GM23338 (cell line): ENCODE results near the gene DCLK1. TPM values are rescaled to one million over a fixed set of nuclear protein-coding genes. Genes with fewer than 3 reads are reported as not detected.
A peak's percentile ranks its signal among the peaks of the same experiment; 100 is the strongest.

Source experiments
- ATAC-seq: fragments of 200-7000 bp; cut with Tn5 transposase; 3 replicates; pipeline ENCODE4 v1.9.1; 2020
- DNase-seq: peaks from one replicate; pipeline ENCODE4 v3.0.0-alpha.2; 2015; ENCODE audit warnings: low spot score
- H2AFZ ChIP-seq: fragments of 200-600 bp; sonication (generic); 2 replicates; pipeline ENCODE4 v1.8.0; 2016; ENCODE audit warnings: antibody characterized with exemption, mild to moderate bottlenecking, moderate library complexity
- H3F3A ChIP-seq: fragments of 200-600 bp; sonication (generic); replicated peaks from 2 replicates; pipeline ENCODE4 v1.8.0; 2017; ENCODE audit warnings: antibody characterized with exemption, mixed run types, low read depth
- H3K27ac ChIP-seq: fragments of 200-600 bp; sonication (generic); 2 replicates; pipeline ENCODE4 v1.6.1; 2016; ENCODE audit warnings: low read depth
- H3K27me3 ChIP-seq: fragments of 200-600 bp; sonication (generic); 2 replicates; pipeline ENCODE4 v1.8.0; 2016; ENCODE audit warnings: mild to moderate bottlenecking, mixed run types, moderate library complexity; ENCODE audit not compliant: insufficient read depth
- H3K36me3 ChIP-seq: fragments of 200-600 bp; sonication (generic); 2 replicates; pipeline ENCODE4 v1.8.0; 2016; ENCODE audit warnings: mild to moderate bottlenecking; ENCODE audit not compliant: insufficient read depth
- H3K4me1 ChIP-seq: fragments of 200-600 bp; sonication (generic); 2 replicates; pipeline ENCODE4 v1.8.0; 2016; ENCODE audit warnings: mild to moderate bottlenecking, moderate library complexity; ENCODE audit not compliant: insufficient read depth
- H3K4me2 ChIP-seq: fragments of 200-600 bp; sonication (generic); 2 replicates; pipeline ENCODE4 v1.7.1; 2017; ENCODE audit warnings: mixed run types
- H3K4me3 ChIP-seq: fragments of 200-600 bp; sonication (generic); 2 replicates; pipeline ENCODE4 v1.6.1; 2016; ENCODE audit warnings: mixed run types
- H3K79me2 ChIP-seq: fragments of 200-600 bp; sonication (generic); replicated peaks from 2 replicates; pipeline ENCODE4 v1.8.0; 2017; ENCODE audit warnings: mild to moderate bottlenecking; ENCODE audit not compliant: insufficient read depth
- H3K9me2 ChIP-seq: fragments of 200-600 bp; sonication (generic); 2 replicates; pipeline ENCODE4 v1.8.0; 2017; ENCODE audit not compliant: insufficient read depth
- H4K20me1 ChIP-seq: fragments of 200-600 bp; sonication (generic); replicated peaks from 2 replicates; pipeline ENCODE4 v1.8.0; 2017; ENCODE audit warnings: mild to moderate bottlenecking; ENCODE audit not compliant: insufficient read depth
- H3K27ac Mint-ChIP-seq: 2 replicates; pipeline ENCODE4 v1.8.0; 2020; ENCODE audit warnings: inconsistent platforms, mild to moderate bottlenecking, moderate library complexity, mixed read lengths
- H3K27me3 Mint-ChIP-seq: 3 replicates; pipeline ENCODE4 v1.8.0; 2022; ENCODE audit warnings: low read depth, mild to moderate bottlenecking, moderate library complexity, mixed read lengths, inconsistent platforms; ENCODE audit not compliant: insufficient read depth, poor library complexity
- H3K36me3 Mint-ChIP-seq: 3 replicates; pipeline ENCODE4 v1.8.0; 2021; ENCODE audit warnings: low read depth, mild to moderate bottlenecking, inconsistent platforms, moderate library complexity, mixed read lengths
- H3K4me1 Mint-ChIP-seq: 3 replicates; pipeline ENCODE4 v1.8.0; 2020; ENCODE audit warnings: mild to moderate bottlenecking, inconsistent platforms, mixed read lengths
- H3K4me3 Mint-ChIP-seq: 3 replicates; pipeline ENCODE4 v1.8.0; 2021; ENCODE audit warnings: moderate library complexity, mild to moderate bottlenecking, inconsistent platforms, mixed read lengths
- H3K9me3 Mint-ChIP-seq: 3 replicates; pipeline ENCODE4 v1.8.0; 2020; ENCODE audit warnings: moderate library complexity, mild to moderate bottlenecking, inconsistent platforms, mixed read lengths
- CREB1 ChIP-seq: fragments of 250-450 bp; sonication (Bioruptor Pico); IDR thresholded peaks from 2 replicates; pipeline ENCODE4 v1.5.0; 2020; ENCODE audit warnings: low read depth, mild to moderate bottlenecking, moderate library complexity
- EZH2 ChIP-seq: fragments of 200-600 bp; sonication (generic); IDR thresholded peaks from one replicate; pipeline ENCODE4 v1.8.0; 2017; ENCODE audit warnings: antibody characterized with exemption, mild to moderate bottlenecking, low read depth; ENCODE audit not compliant: unreplicated experiment
- EZH2phosphoT487 ChIP-seq: fragments of 200-600 bp; sonication (generic); IDR thresholded peaks from one replicate; pipeline ENCODE4 v1.8.1; 2018; ENCODE audit warnings: antibody characterized with exemption; ENCODE audit not compliant: unreplicated experiment
- JUNB ChIP-seq: IDR thresholded peaks from one replicate; pipeline ENCODE4 v1.6.1; 2016; ENCODE audit warnings: antibody characterized with exemption; ENCODE audit not compliant: unreplicated experiment
- NANOG ChIP-seq: IDR thresholded peaks from 2 replicates; pipeline ENCODE4 v1.6.1; 2016; ENCODE audit warnings: antibody characterized with exemption, borderline replicate concordance
- POLR2AphosphoS5 ChIP-seq: IDR thresholded peaks from 2 replicates; pipeline ENCODE4 v1.6.1; 2016; ENCODE audit warnings: antibody characterized with exemption, low read depth
- STAT1 ChIP-seq: IDR thresholded peaks from one replicate; pipeline ENCODE4 v1.6.1; 2016; ENCODE audit warnings: antibody characterized with exemption; ENCODE audit not compliant: unreplicated experiment
- ZNF114 ChIP-seq: fragments of 250-450 bp; sonication (Bioruptor Pico); IDR thresholded peaks from 2 replicates; pipeline ENCODE4 v1.5.0; 2020; ENCODE audit warnings: mild to moderate bottlenecking, moderate library complexity
- ZNF331 ChIP-seq: fragments of 250-450 bp; sonication (Bioruptor Pico); IDR thresholded peaks from 2 replicates; pipeline ENCODE4 v1.5.0; 2020; ENCODE audit warnings: low read depth, mild to moderate bottlenecking, moderate library complexity
- polyA plus RNA-seq: library from polyadenylated mRNA; unstranded; fragments of >200 nt; fragmentation: Nextera tagmentation; extraction: Ambion mirVana; gene quantifications from 2 replicates; pipeline ENCODE4 v1.2.1, GENCODE V29; 2016
- total RNA-seq: library from RNA; depleted of rRNA; stranded (reverse); fragments of >200 nt; shearing (Covaris generic); gene quantifications from 2 replicates; pipeline ENCODE4 v1.2.3, GENCODE V29; 2014
- TF ChIP-seq, protein P1 (sequence below), 2 experiments: fragments of 200-600 bp in 1 of 2; sonication (generic) in 1 of 2; conservative IDR thresholded peaks; 2 replicates each; pipeline versions ENCODE4 v1.5.1 to v1.6.1; 2016 to 2017; ENCODE audit warnings: antibody characterized with exemption in 2 of 2, low read depth in 2 of 2, mild to moderate bottlenecking in 2 of 2, moderate library complexity in 1 of 2
- TF ChIP-seq, protein P2 (sequence below): IDR thresholded peaks from one replicate; pipeline ENCODE4 v1.6.1; 2018; ENCODE audit warnings: antibody characterized with exemption; ENCODE audit not compliant: unreplicated experiment
- TF ChIP-seq, protein P3 (sequence below): IDR thresholded peaks from 2 replicates; pipeline ENCODE4 v1.6.1; 2016; ENCODE audit warnings: antibody characterized with exemption
- TF ChIP-seq, protein P4 (sequence below): fragments of 250-450 bp; sonication (Bioruptor Pico); IDR thresholded peaks from 2 replicates; pipeline ENCODE4 v1.5.0; 2020; ENCODE audit warnings: mild to moderate bottlenecking, moderate library complexity

The DCLK1 gene
- total and polyA plus RNA-seq, 2 experiments from 2014 or later = 13.1 to 57.7 TPM

DNA sequence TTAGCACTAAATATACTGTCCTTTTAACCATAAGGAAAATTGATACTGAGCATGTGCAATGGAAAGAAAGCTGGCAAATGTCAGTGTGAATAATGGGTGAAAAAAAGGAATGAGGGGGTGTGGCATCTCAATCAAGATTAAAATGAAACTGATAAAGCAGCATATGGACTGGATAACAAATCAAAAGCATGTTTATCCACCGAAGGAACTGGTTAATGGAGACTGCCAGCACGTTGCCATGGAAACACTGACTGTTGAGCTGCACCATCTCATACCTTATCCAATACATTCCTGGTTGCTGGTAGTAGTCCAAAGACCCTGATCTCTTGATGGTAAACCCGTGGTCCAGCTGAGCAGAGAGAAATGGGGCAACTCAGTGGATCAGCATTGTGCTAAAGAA, 343.2 kb downstream of the DCLK1 start:
- Histone ChIP-seq H3K4me3 (no peak overlapping the region), H3K36me3 (no peaks in the 10 kb centered on the region), H3K27ac (no peak overlapping the region), H2AFZ (no peak overlapping the region), H3K4me2 (no peak overlapping the region), H3F3A (no peaks in the 10 kb centered on the region), H3K79me2 (no peaks in the 10 kb centered on the region), H3K27me3 (no peaks in the 10 kb centered on the region), H3K4me1 (no peaks in the 10 kb centered on the region), H4K20me1 (no peaks in the 10 kb centered on the region), H3K9me2 (no peaks in the 10 kb centered on the region; the same call in 1 of the 2 replicates)
- TF ChIP-seq, protein P1, sequence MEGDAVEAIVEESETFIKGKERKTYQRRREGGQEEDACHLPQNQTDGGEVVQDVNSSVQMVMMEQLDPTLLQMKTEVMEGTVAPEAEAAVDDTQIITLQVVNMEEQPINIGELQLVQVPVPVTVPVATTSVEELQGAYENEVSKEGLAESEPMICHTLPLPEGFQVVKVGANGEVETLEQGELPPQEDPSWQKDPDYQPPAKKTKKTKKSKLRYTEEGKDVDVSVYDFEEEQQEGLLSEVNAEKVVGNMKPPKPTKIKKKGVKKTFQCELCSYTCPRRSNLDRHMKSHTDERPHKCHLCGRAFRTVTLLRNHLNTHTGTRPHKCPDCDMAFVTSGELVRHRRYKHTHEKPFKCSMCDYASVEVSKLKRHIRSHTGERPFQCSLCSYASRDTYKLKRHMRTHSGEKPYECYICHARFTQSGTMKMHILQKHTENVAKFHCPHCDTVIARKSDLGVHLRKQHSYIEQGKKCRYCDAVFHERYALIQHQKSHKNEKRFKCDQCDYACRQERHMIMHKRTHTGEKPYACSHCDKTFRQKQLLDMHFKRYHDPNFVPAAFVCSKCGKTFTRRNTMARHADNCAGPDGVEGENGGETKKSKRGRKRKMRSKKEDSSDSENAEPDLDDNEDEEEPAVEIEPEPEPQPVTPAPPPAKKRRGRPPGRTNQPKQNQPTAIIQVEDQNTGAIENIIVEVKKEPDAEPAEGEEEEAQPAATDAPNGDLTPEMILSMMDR (conservative IDR thresholded peaks at IDR 0.05; ENCODE audit: low read depth in 2 of 2) = no peak
- TF ChIP-seq, protein P2, sequence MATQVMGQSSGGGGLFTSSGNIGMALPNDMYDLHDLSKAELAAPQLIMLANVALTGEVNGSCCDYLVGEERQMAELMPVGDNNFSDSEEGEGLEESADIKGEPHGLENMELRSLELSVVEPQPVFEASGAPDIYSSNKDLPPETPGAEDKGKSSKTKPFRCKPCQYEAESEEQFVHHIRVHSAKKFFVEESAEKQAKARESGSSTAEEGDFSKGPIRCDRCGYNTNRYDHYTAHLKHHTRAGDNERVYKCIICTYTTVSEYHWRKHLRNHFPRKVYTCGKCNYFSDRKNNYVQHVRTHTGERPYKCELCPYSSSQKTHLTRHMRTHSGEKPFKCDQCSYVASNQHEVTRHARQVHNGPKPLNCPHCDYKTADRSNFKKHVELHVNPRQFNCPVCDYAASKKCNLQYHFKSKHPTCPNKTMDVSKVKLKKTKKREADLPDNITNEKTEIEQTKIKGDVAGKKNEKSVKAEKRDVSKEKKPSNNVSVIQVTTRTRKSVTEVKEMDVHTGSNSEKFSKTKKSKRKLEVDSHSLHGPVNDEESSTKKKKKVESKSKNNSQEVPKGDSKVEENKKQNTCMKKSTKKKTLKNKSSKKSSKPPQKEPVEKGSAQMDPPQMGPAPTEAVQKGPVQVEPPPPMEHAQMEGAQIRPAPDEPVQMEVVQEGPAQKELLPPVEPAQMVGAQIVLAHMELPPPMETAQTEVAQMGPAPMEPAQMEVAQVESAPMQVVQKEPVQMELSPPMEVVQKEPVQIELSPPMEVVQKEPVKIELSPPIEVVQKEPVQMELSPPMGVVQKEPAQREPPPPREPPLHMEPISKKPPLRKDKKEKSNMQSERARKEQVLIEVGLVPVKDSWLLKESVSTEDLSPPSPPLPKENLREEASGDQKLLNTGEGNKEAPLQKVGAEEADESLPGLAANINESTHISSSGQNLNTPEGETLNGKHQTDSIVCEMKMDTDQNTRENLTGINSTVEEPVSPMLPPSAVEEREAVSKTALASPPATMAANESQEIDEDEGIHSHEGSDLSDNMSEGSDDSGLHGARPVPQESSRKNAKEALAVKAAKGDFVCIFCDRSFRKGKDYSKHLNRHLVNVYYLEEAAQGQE = no peak
- TF ChIP-seq ZNF331 (CRISPR knock-in tag) (no peak), JUNB (no peak), CREB1 (CRISPR knock-in tag) (no peak), EZH2 (no peak), ZNF114 (CRISPR knock-in tag) (no peak), STAT1 (no peak), EZH2phosphoT487 (no peak), NANOG (no peak), POLR2AphosphoS5 (no peak)
- TF ChIP-seq, protein P3, sequence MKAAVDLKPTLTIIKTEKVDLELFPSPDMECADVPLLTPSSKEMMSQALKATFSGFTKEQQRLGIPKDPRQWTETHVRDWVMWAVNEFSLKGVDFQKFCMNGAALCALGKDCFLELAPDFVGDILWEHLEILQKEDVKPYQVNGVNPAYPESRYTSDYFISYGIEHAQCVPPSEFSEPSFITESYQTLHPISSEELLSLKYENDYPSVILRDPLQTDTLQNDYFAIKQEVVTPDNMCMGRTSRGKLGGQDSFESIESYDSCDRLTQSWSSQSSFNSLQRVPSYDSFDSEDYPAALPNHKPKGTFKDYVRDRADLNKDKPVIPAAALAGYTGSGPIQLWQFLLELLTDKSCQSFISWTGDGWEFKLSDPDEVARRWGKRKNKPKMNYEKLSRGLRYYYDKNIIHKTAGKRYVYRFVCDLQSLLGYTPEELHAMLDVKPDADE = no peak
- TF ChIP-seq, protein P4, sequence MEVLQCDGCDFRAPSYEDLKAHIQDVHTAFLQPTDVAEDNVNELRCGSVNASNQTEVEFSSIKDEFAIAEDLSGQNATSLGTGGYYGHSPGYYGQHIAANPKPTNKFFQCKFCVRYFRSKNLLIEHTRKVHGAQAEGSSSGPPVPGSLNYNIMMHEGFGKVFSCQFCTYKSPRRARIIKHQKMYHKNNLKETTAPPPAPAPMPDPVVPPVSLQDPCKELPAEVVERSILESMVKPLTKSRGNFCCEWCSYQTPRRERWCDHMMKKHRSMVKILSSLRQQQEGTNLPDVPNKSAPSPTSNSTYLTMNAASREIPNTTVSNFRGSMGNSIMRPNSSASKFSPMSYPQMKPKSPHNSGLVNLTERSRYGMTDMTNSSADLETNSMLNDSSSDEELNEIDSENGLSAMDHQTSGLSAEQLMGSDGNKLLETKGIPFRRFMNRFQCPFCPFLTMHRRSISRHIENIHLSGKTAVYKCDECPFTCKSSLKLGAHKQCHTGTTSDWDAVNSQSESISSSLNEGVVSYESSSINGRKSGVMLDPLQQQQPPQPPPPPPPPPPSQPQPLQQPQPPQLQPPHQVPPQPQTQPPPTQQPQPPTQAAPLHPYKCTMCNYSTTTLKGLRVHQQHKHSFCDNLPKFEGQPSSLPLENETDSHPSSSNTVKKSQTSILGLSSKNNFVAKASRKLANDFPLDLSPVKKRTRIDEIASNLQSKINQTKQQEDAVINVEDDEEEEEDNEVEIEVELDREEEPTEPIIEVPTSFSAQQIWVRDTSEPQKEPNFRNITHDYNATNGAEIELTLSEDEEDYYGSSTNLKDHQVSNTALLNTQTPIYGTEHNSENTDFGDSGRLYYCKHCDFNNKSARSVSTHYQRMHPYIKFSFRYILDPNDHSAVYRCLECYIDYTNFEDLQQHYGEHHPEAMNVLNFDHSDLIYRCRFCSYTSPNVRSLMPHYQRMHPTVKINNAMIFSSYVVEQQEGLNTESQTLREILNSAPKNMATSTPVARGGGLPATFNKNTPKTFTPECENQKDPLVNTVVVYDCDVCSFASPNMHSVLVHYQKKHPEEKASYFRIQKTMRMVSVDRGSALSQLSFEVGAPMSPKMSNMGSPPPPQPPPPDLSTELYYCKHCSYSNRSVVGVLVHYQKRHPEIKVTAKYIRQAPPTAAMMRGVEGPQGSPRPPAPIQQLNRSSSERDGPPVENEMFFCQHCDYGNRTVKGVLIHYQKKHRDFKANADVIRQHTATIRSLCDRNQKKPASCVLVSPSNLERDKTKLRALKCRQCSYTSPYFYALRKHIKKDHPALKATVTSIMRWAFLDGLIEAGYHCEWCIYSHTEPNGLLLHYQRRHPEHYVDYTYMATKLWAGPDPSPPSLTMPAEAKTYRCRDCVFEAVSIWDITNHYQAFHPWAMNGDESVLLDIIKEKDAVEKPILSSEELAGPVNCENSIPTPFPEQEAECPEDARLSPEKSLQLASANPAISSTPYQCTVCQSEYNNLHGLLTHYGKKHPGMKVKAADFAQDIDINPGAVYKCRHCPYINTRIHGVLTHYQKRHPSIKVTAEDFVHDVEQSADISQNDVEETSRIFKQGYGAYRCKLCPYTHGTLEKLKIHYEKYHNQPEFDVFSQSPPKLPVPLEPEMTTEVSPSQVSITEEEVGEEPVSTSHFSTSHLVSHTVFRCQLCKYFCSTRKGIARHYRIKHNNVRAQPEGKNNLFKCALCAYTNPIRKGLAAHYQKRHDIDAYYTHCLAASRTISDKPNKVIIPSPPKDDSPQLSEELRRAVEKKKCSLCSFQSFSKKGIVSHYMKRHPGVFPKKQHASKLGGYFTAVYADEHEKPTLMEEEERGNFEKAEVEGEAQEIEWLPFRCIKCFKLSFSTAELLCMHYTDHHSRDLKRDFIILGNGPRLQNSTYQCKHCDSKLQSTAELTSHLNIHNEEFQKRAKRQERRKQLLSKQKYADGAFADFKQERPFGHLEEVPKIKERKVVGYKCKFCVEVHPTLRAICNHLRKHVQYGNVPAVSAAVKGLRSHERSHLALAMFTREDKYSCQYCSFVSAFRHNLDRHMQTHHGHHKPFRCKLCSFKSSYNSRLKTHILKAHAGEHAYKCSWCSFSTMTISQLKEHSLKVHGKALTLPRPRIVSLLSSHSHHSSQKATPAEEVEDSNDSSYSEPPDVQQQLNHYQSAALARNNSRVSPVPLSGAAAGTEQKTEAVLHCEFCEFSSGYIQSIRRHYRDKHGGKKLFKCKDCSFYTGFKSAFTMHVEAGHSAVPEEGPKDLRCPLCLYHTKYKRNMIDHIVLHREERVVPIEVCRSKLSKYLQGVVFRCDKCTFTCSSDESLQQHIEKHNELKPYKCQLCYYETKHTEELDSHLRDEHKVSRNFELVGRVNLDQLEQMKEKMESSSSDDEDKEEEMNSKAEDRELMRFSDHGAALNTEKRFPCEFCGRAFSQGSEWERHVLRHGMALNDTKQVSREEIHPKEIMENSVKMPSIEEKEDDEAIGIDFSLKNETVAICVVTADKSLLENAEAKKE (CRISPR knock-in tag) = no peak
- Mint-ChIP-seq H3K4me3 (no peak overlapping the region), H3K27me3 (peaks cover 2% of the 10 kb centered on the region), H3K36me3 (no peaks in the 10 kb centered on the region), H3K9me3 (no peaks in the 10 kb centered on the region), H3K27ac (no peak overlapping the region), H3K4me1 (peaks cover 9% of the 10 kb centered on the region)
- ATAC-seq (no peak), DNase-seq (peak; percentile 29)
